Activated naive CD8-positive, alpha-beta T cell treated with anti-CD3 and anti-CD28 coated beads, Interleukin-2, amount 50 U/mL, for 24 hours (primary cell): Measurements from ENCODE around the gene CHRM1.
A peak's percentile ranks its signal among the peaks of the same experiment; 100 is the strongest.

Experiments
- ATAC-seq: fragments of 150-1000 bp; cut with Tn5 transposase; one replicate; pipeline ENCODE4 v1.10.0; 2021
- DNase-seq: peaks from one replicate; pipeline ENCODE4 v3.0.0; 2021
- H3K27ac Mint-ChIP-seq: one replicate; pipeline ENCODE4 v1.8.0; 2021; ENCODE audit warnings: mild to moderate bottlenecking, mixed read lengths
- H3K27me3 Mint-ChIP-seq: one replicate; pipeline ENCODE4 v1.8.0; 2021; ENCODE audit warnings: mixed read lengths
- H3K36me3 Mint-ChIP-seq: one replicate; pipeline ENCODE4 v1.8.0; 2021; ENCODE audit warnings: low read depth, mixed read lengths
- H3K4me1 Mint-ChIP-seq: one replicate; pipeline ENCODE4 v1.8.0; 2021; ENCODE audit warnings: mixed read lengths
- H3K4me3 Mint-ChIP-seq: one replicate; pipeline ENCODE4 v1.8.0; 2021; ENCODE audit warnings: mild to moderate bottlenecking, moderate library complexity, mixed read lengths
- H3K9me3 Mint-ChIP-seq: one replicate; pipeline ENCODE4 v1.8.0; 2021; ENCODE audit warnings: mixed read lengths

CHRM1 gene

GRCh38 chr11:62898027-62898426 lies 23.1 kb downstream of the CHRM1 start:
- Mint-ChIP-seq H3K27me3 (peaks cover 15% of the 10 kb centered on the region), H3K4me3 (no peak overlapping the region), H3K9me3 (no peaks in the 10 kb centered on the region), H3K36me3 (no peaks in the 10 kb centered on the region), H3K27ac (no peak overlapping the region), H3K4me1 (peaks cover 8% of the 10 kb centered on the region)
- ATAC-seq (peak; percentile 72), DNase-seq (no peak)

- Mint-ChIP-seq H3K27me3 (peaks cover 15% of the 10 kb centered on the region), H3K27ac (no peak overlapping the region), H3K4me3 (no peak overlapping the region), H3K9me3 (no peaks in the 10 kb centered on the region), H3K36me3 (no peaks in the 10 kb centered on the region), H3K4me1 (peaks cover under 1% of the 10 kb centered on the region)
- ATAC-seq = no peak
- DNase-seq = no peak
Observed at GRCh38 chr11:62897311-62897710, 23.9 kb downstream of the CHRM1 start.

- DNase-seq = no peak
- Mint-ChIP-seq H3K4me3 (no peak overlapping the region), H3K36me3 (no peaks in the 10 kb centered on the region), H3K27me3 (peaks cover 15% of the 10 kb centered on the region), H3K9me3 (no peaks in the 10 kb centered on the region), H3K27ac (no peak overlapping the region), H3K4me1 (no peaks in the 10 kb centered on the region)
- ATAC-seq = no peak
Observed at GRCh38 chr11:62896049-62896448, 25.1 kb downstream of the CHRM1 start.

- H3K4me3 Mint-ChIP-seq = no peak overlapping the region
- peaks cover 15% of the 10 kb centered on the region for H3K27me3 Mint-ChIP-seq
- no peaks in the 10 kb centered on the region for H3K9me3 Mint-ChIP-seq
- no peaks in the 10 kb centered on the region for H3K36me3 Mint-ChIP-seq
- ATAC-seq (no peak), DNase-seq (no peak)
- H3K4me1 Mint-ChIP-seq = no peaks in the 10 kb centered on the region
- no peak overlapping the region for H3K27ac Mint-ChIP-seq
Observed at GRCh38 chr11:62895501-62895900, 25.7 kb downstream of the CHRM1 start.

GRCh38 chr11:62892077-62892922 lies 28.9 kb downstream of the CHRM1 start:
- Mint-ChIP-seq H3K27me3 (peaks cover 7% of the 10 kb centered on the region), H3K9me3 (no peaks in the 10 kb centered on the region), H3K4me1 (peaks cover 12% of the 10 kb centered on the region), H3K36me3 (peaks cover 24% of the 10 kb centered on the region), H3K27ac (no peak overlapping the region), H3K4me3 (no peak overlapping the region)
- no peak for DNase-seq
- ATAC-seq = peak; percentile 38

- peaks cover 48% of the 10 kb centered on the region for H3K36me3 Mint-ChIP-seq
Observed at GRCh38 chr11:62889484-62890437, 31.4 kb downstream of the CHRM1 start.

GRCh38 chr11:62889126-62889483 lies 32.1 kb downstream of the CHRM1 start:
- Mint-ChIP-seq H3K27ac (no peak overlapping the region), H3K27me3 (no peaks in the 10 kb centered on the region), H3K9me3 (no peaks in the 10 kb centered on the region), H3K4me3 (no peak overlapping the region), H3K4me1 (peaks cover 27% of the 10 kb centered on the region), H3K36me3 (peaks cover 53% of the 10 kb centered on the region)
- DNase-seq (no peak), ATAC-seq (no peak)

More at GRCh38 chr11:62889484-62890437, 31.4 kb downstream of the CHRM1 start:
- Mint-ChIP-seq H3K4me3 (no peak overlapping the region), H3K9me3 (no peaks in the 10 kb centered on the region), H3K27me3 (peaks cover 1% of the 10 kb centered on the region), H3K27ac (peak overlapping the region; percentile 51), H3K4me1 (peaks cover 23% of the 10 kb centered on the region)
- no peak for DNase-seq
- peak; percentile 6 for ATAC-seq

- no peaks in the 10 kb centered on the region for H3K27me3 Mint-ChIP-seq
- peaks cover 34% of the 10 kb centered on the region for H3K4me1 Mint-ChIP-seq
- H3K27ac Mint-ChIP-seq = no peak overlapping the region
- H3K9me3 Mint-ChIP-seq = no peaks in the 10 kb centered on the region
- no peak for DNase-seq
- peaks cover 60% of the 10 kb centered on the region for H3K36me3 Mint-ChIP-seq
- ATAC-seq = no peak
- no peak overlapping the region for H3K4me3 Mint-ChIP-seq
Observed at GRCh38 chr11:62888406-62888805, 32.8 kb downstream of the CHRM1 start.

GRCh38 chr11:62885137-62885750 lies 35.9 kb downstream of the CHRM1 start:
- Mint-ChIP-seq H3K36me3 (peaks cover 87% of the 10 kb centered on the region), H3K4me1 (peaks cover 54% of the 10 kb centered on the region), H3K27ac (peak overlapping the region; percentile 76), H3K27me3 (no peaks in the 10 kb centered on the region), H3K4me3 (peak overlapping the region; percentile 66), H3K9me3 (no peaks in the 10 kb centered on the region)
- no peak for DNase-seq
- ATAC-seq = no peak

- peak overlapping the region; percentile 100 for H3K4me3 Mint-ChIP-seq
- peaks cover 77% of the 10 kb centered on the region for H3K36me3 Mint-ChIP-seq
- DNase-seq (no peak), ATAC-seq (no peak)
- no peaks in the 10 kb centered on the region for H3K27me3 Mint-ChIP-seq
- peak overlapping the region; percentile 100 for H3K27ac Mint-ChIP-seq
- H3K4me1 Mint-ChIP-seq = peaks cover 56% of the 10 kb centered on the region
- H3K9me3 Mint-ChIP-seq = no peaks in the 10 kb centered on the region
Observed at GRCh38 chr11:62883673-62884072, 37.5 kb downstream of the CHRM1 start.

GRCh38 chr11:62882788-62883501 lies 38.2 kb downstream of the CHRM1 start:
- ATAC-seq (no peak), DNase-seq (no peak)
- peaks cover 71% of the 10 kb centered on the region for H3K36me3 Mint-ChIP-seq
- H3K9me3 Mint-ChIP-seq = no peaks in the 10 kb centered on the region
- peaks cover 56% of the 10 kb centered on the region for H3K4me1 Mint-ChIP-seq
- H3K4me3 Mint-ChIP-seq = peak overlapping the region; percentile 100
- no peaks in the 10 kb centered on the region for H3K27me3 Mint-ChIP-seq
- H3K27ac Mint-ChIP-seq = peak overlapping the region; percentile 100

GRCh38 chr11:62882431-62882749 lies 38.8 kb downstream of the CHRM1 start:
- H3K36me3 Mint-ChIP-seq = peaks cover 71% of the 10 kb centered on the region
- H3K27ac Mint-ChIP-seq = peak overlapping the region; percentile 100
- ATAC-seq (no peak), DNase-seq (no peak)
- no peaks in the 10 kb centered on the region for H3K27me3 Mint-ChIP-seq
- H3K9me3 Mint-ChIP-seq = no peaks in the 10 kb centered on the region
- peak overlapping the region; percentile 100 for H3K4me3 Mint-ChIP-seq
- peaks cover 54% of the 10 kb centered on the region for H3K4me1 Mint-ChIP-seq

- Mint-ChIP-seq H3K27me3 (no peaks in the 10 kb centered on the region), H3K36me3 (peaks cover 69% of the 10 kb centered on the region)
- peak; percentile 96 for DNase-seq
Observed at GRCh38 chr11:62881579-62882430, 39.4 kb downstream of the CHRM1 start.

More at GRCh38 chr11:62881579-62882430, 39.4 kb downstream of the CHRM1 start:
- peak; percentile 70 for ATAC-seq
- peak overlapping the region; percentile 100 for H3K27ac Mint-ChIP-seq
- H3K4me3 Mint-ChIP-seq = peak overlapping the region; percentile 100
- H3K4me1 Mint-ChIP-seq = peaks cover 54% of the 10 kb centered on the region
- no peaks in the 10 kb centered on the region for H3K9me3 Mint-ChIP-seq
